ENCODE measurements around the gene KCNAB1. TPM values are rescaled to one million over a fixed set of nuclear protein-coding genes. Genes with fewer than 3 reads are reported as not detected.
A peak's percentile ranks its signal among the peaks of the same experiment; 100 is the strongest.

KCNAB1 gene
- total and polyA plus RNA-seq, 2 experiments from 2014 or later = 0.06 to 0.70 TPM

GRCh38 chr3:156548041-156548687, 427.8 kb downstream of the KCNAB1 start:
- TF ChIP-seq CTCF (IDR thresholded peaks at IDR 0.05; ENCODE audit: low read depth, low read length) = no peak
- peak; percentile 22 to 66 for DNase-seq (ENCODE audit: low read depth in 1 of 2, low spot score in 1 of 2)
- Histone ChIP-seq H3K4me3 (no peak overlapping the region), H3K9me3 (ENCODE audit: low read depth) (no peaks in the 10 kb centered on the region), H3K36me3 (peaks cover 29% of the 10 kb centered on the region), H3K27ac (peak overlapping the region; percentile 54), H3K27me3 (no peaks in the 10 kb centered on the region), H3K4me1 (ENCODE audit: low read depth) (peaks cover 60% of the 10 kb centered on the region)

- peaks cover 61% of the 10 kb centered on the region for H3K4me1 ChIP-seq (ENCODE audit: low read depth)
- no peaks in the 10 kb centered on the region for H3K27me3 ChIP-seq
- TF ChIP-seq CTCF (IDR thresholded peaks at IDR 0.05; ENCODE audit: low read depth, low read length) = no peak
- H3K36me3 ChIP-seq = peaks cover 21% of the 10 kb centered on the region
- DNase-seq (ENCODE audit: low read depth in 1 of 2, low spot score in 1 of 2) = no peak
- H3K9me3 ChIP-seq (ENCODE audit: low read depth) = no peaks in the 10 kb centered on the region
- no peak overlapping the region for H3K4me3 ChIP-seq
- no peak overlapping the region for H3K27ac ChIP-seq
These were observed 428.5 kb downstream of the KCNAB1 start for GRCh38 chr3:156548902-156549301.

GRCh38 chr3:156551261-156551660, 430.9 kb downstream of the KCNAB1 start:
- peaks cover 16% of the 10 kb centered on the region for H3K36me3 ChIP-seq
- no peaks in the 10 kb centered on the region for H3K9me3 ChIP-seq (ENCODE audit: low read depth)
- no peaks in the 10 kb centered on the region for H3K27me3 ChIP-seq
- H3K27ac ChIP-seq = no peak overlapping the region
- DNase-seq (ENCODE audit: low read depth in 1 of 2, low spot score in 1 of 2) = peak in 1 of 2 donors; percentile 22
- no peak for TF ChIP-seq CTCF (IDR thresholded peaks at IDR 0.05; ENCODE audit: low read depth, low read length)
- peaks cover 56% of the 10 kb centered on the region for H3K4me1 ChIP-seq (ENCODE audit: low read depth)
- H3K4me3 ChIP-seq = no peak overlapping the region

DNA sequence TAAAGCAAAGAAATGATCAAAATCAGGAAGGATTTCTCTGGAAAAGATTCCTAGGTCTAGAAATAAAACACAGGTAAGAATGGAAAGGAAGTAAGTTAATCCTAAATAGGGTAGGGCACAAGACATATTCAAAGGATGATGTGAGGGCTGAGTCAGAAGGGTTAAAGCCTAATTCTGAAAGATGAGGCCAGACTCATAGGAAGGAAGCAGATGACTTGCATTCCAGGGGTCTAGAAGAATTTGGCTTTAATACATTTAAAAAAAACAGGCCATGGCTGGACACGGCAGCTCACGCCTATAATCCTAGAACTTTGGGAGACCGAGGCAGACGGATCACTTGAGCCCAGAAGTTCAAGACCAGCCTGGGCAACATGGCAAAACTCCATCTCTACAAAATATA, 431.4 kb downstream of the KCNAB1 start:
- H3K27ac ChIP-seq = no peak overlapping the region
- no peak for TF ChIP-seq CTCF (IDR thresholded peaks at IDR 0.05; ENCODE audit: low read depth, low read length)
- peaks cover 11% of the 10 kb centered on the region for H3K36me3 ChIP-seq
- no peaks in the 10 kb centered on the region for H3K27me3 ChIP-seq
- DNase-seq (ENCODE audit: low read depth in 1 of 2, low spot score in 1 of 2) = peak in 1 of 2 donors; percentile 77
- no peaks in the 10 kb centered on the region for H3K9me3 ChIP-seq (ENCODE audit: low read depth)
- H3K4me1 ChIP-seq (ENCODE audit: low read depth) = peaks cover 56% of the 10 kb centered on the region
- H3K4me3 ChIP-seq = no peak overlapping the region

GRCh38 chr3:156552973-156553372, 432.6 kb downstream of the KCNAB1 start:
- TF ChIP-seq CTCF (IDR thresholded peaks at IDR 0.05; ENCODE audit: low read depth, low read length) = no peak
- no peak overlapping the region for H3K27ac ChIP-seq

More at GRCh38 chr3:156552973-156553372, 432.6 kb downstream of the KCNAB1 start:
- Histone ChIP-seq H3K36me3 (peaks cover 4% of the 10 kb centered on the region), H3K4me3 (peak overlapping the region; percentile 76), H3K4me1 (ENCODE audit: low read depth) (peaks cover 46% of the 10 kb centered on the region), H3K9me3 (ENCODE audit: low read depth) (no peaks in the 10 kb centered on the region), H3K27me3 (no peaks in the 10 kb centered on the region)
- no peak for DNase-seq (ENCODE audit: low read depth in 1 of 2, low spot score in 1 of 2)
